GM12878 (cell line): ENCODE data around the gene SLC25A44. TPM values are rescaled to one million over a fixed set of nuclear protein-coding genes. Genes with fewer than 3 reads are reported as not detected.

Experiments used
- BCLAF1 ChIP-seq: fragments of 450-650 bp; IDR thresholded peaks from 2 replicates; pipeline ENCODE4 v1.6.1; 2017; ENCODE audit warnings: antibody characterized with exemption, mild to moderate bottlenecking, moderate library complexity
- CBFB ChIP-seq: IDR thresholded peaks from 2 replicates; pipeline ENCODE4 v1.6.1; 2016; ENCODE audit warnings: antibody characterized with exemption, low read depth
- CREM ChIP-seq: IDR thresholded peaks from 2 replicates; pipeline ENCODE4 v1.6.1; 2014; ENCODE audit warnings: antibody characterized with exemption, low read depth
- FOXK2 ChIP-seq: fragments of 450-650 bp; IDR thresholded peaks from 2 replicates; pipeline ENCODE4 v1.6.1; 2017; ENCODE audit warnings: mild to moderate bottlenecking, moderate library complexity
- IKZF1 ChIP-seq: fragments of 450-650 bp; conservative IDR thresholded peaks from 2 replicates; pipeline ENCODE4 v1.6.1; 2017; ENCODE audit warnings: antibody characterized with exemption, mild to moderate bottlenecking
- IKZF2 ChIP-seq, 2 experiments: fragments of 450-650 bp; IDR thresholded peaks; 2 replicates each; pipeline ENCODE4 v1.6.1; 2017; ENCODE audit warnings: mild to moderate bottlenecking in 2 of 2, moderate library complexity in 2 of 2
- MEF2B ChIP-seq: fragments of 450-650 bp; IDR thresholded peaks from 2 replicates; pipeline ENCODE4 v1.6.1; 2018; ENCODE audit warnings: mild to moderate bottlenecking, moderate library complexity; ENCODE audit not compliant: partially characterized antibody, poor library complexity, severe bottlenecking
- MLLT1 ChIP-seq: fragments of 450-650 bp; IDR thresholded peaks from 2 replicates; pipeline ENCODE4 v1.6.1; 2016; ENCODE audit warnings: mild to moderate bottlenecking
- MTA2 ChIP-seq: fragments of 450-650 bp; IDR thresholded peaks from 2 replicates; pipeline ENCODE4 v1.6.1; 2016; ENCODE audit warnings: low read depth, mild to moderate bottlenecking, moderate library complexity
- NR2F1 ChIP-seq: fragments of 450-650 bp; conservative IDR thresholded peaks from 2 replicates; pipeline ENCODE4 v1.6.1; 2017; ENCODE audit warnings: mild to moderate bottlenecking
- PAX5 ChIP-seq: IDR thresholded peaks from 2 replicates; pipeline ENCODE4 v1.6.1; 2011; ENCODE audit warnings: low read depth, low read length, borderline replicate concordance
- RAD21 ChIP-seq: IDR thresholded peaks from 2 replicates; pipeline ENCODE4 v1.6.1; 2011; ENCODE audit warnings: mild to moderate bottlenecking, low read depth, low read length, moderate library complexity; ENCODE audit not compliant: insufficient read depth
- RELB ChIP-seq: fragments of 450-650 bp; IDR thresholded peaks from 2 replicates; pipeline ENCODE4 v1.6.1; 2017; ENCODE audit warnings: low read depth, mild to moderate bottlenecking, moderate library complexity
- SKIL ChIP-seq: fragments of 450-650 bp; IDR thresholded peaks from 2 replicates; pipeline ENCODE4 v1.6.1; 2017; ENCODE audit warnings: mild to moderate bottlenecking, low read depth, inconsistent platforms; ENCODE audit not compliant: poor library complexity, severe bottlenecking
- TCF3 ChIP-seq: IDR thresholded peaks from 2 replicates; pipeline ENCODE4 v1.6.1; 2012; ENCODE audit warnings: low read depth, mild to moderate bottlenecking, low read length, borderline replicate concordance; ENCODE audit not compliant: insufficient read depth
- polyA plus RNA-seq, 11 experiments: library from polyadenylated mRNA; depleted of rRNA in 4 of 11; unstranded in 6 of 11; stranded (reverse) in 5 of 11; fragments of >200 nt; fragmentation: Nextera tagmentation in 4 of 11; fragmentation: Illumina TruSeq in 1 of 11; extraction: Ambion mirVana in 4 of 11; extraction: Trizol in 1 of 11; gene quantifications; 1 replicate in 1 of 11; 2 replicates in 10 of 11; pipeline versions ENCODE4 v1.2.1 to v1.2.3, GENCODE V29; 2011 to 2016; ENCODE audit warnings: inconsistent platforms in 2 of 11, missing spikeins in 2 of 11, low read depth in 1 of 11
- total RNA-seq, 4 experiments: library from RNA; depleted of rRNA in 3 of 4; stranded (reverse); fragments of >200 nt in 3 of 4; fragmentation: Illumina TruSeq in 1 of 4; extraction: Trizol in 1 of 4; gene quantifications; 2 replicates each; pipeline versions ENCODE4 v1.2.1 to v1.2.3, GENCODE V29; 2013 to 2021
- TF ChIP-seq, protein P1 (sequence below): IDR thresholded peaks from 2 replicates; pipeline ENCODE4 v1.6.1; 2011; ENCODE audit warnings: low read depth, mild to moderate bottlenecking, low read length, moderate library complexity, borderline replicate concordance; ENCODE audit errors: extremely low read depth

Gene SLC25A44
- total and polyA plus RNA-seq, 10 of the 15 experiments (the other 5 are each of a cell fraction or from before 2014, with no cell fraction given): 7.1 to 43.3 (median 30.4) TPM

DNA sequence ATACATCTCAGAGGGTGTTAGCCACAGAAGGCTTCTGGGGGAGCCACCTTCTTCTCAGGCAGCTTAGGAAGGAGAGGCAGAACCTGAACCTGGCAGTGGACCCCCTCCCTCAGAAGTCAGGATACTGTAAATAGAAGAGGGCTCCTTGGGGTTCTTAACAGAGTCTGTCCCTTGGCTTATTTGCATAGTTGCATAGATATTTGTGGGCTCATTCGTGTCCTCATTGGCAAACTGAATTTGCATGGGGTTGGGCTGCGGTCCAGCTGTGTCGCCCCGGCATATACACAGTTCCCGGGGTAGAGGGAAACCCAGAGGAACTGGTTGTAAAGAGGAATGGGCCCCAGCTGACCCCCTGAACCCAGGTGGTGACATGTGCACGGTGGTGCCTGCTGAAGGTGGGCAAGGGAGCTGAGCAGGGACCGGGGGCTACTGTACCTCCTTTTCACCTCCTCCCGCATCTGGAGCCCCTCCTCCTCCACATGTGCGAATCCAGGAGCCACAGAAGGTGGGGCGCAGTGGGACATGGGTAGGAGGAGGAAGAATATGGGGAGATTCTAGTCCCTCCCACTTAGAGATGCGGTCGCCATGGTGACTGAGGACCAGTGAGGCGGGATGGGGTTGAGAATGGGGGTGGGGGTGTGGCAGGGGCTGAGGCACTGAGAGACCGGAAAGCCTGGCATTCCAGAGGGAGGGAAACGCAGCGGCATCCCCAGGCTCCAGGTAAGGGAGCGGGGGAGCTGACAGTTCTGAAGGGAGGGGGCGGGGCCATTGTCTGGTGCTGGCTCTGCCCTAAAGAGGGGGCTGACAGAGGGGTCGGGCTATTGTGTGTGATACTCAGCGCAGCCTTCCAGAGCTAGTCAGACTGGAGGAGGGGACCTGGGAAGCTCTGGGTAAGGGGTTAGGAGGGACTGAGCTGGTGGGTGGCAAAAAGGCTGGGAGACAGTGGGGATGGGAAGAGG lies 44.3 kb upstream of the SLC25A44 start (continued):
- TF ChIP-seq MEF2B: peak; percentile 57
- peak; percentile 76 for TF ChIP-seq RELB
- TF ChIP-seq FOXK2: peak; percentile 89; the same call in 1 of the 2 replicates
- peak; percentile 75 for TF ChIP-seq IKZF1
- peak; percentile 76 for TF ChIP-seq MLLT1
- TF ChIP-seq SKIL: peak; percentile 76
- TF ChIP-seq MTA2: 0 out of 2 replicates have a peak, but pooled peaks have one; percentile 40
- TF ChIP-seq CBFB: peak; percentile 67; the same call in 1 of the 2 replicates
- peak; percentile 63 to 68; a peak in 2 of 4 replicates for TF ChIP-seq IKZF2 (IDR thresholded peaks at IDR 0.05)
- 0 out of 2 replicates have a peak, but pooled peaks have one; percentile 71 for TF ChIP-seq BCLAF1
- TF ChIP-seq, protein P1, sequence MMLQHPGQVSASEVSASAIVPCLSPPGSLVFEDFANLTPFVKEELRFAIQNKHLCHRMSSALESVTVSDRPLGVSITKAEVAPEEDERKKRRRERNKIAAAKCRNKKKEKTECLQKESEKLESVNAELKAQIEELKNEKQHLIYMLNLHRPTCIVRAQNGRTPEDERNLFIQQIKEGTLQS: no peak
- TF ChIP-seq NR2F1: peak; percentile 73
- TF ChIP-seq TCF3: peak; percentile 44; the same call in 1 of the 2 replicates
- TF ChIP-seq PAX5: peak; percentile 48; the same call in 1 of the 2 replicates
- no peak for TF ChIP-seq RAD21
- TF ChIP-seq CREM: peak; percentile 47; the same call in 1 of the 2 replicates
- TF ChIP-seq, all 136 proteins: peak for 27
